DMS79 (cell line): ENCODE measurements around the gene PLGRKT.
"Not testable (repeated sequence)": the region's sequence is repeated elsewhere in the genome, so short reads cannot be mapped to it uniquely, and the experiment has no call there.

Source experiments
- DNase-seq: peaks from one replicate; lab custom pipeline; 2025; lab: John Stamatoyannopoulos, UW

The PLGRKT gene

GRCh38 chr9:5437254-5438216 is at the start of gene PLGRKT:
Gene PLGRKT, minus strand, starts transcription at chr9:5437925. Its CDS starts 5,948 bp downstream, at chr9:5431977.
- peak; percentile 88 for DNase-seq

- DNase-seq = no peak
These were observed 49.3 kb upstream of the PLGRKT start for GRCh38 chr9:5486988-5487387.

- no peak for DNase-seq
These were observed 47.8 kb upstream of the PLGRKT start for GRCh38 chr9:5485378-5486085.

GRCh38 chr9:5483306-5483705 is 45.6 kb upstream of the PLGRKT start:
- DNase-seq = no peak

GRCh38 chr9:5482194-5482593 is 44.5 kb upstream of the PLGRKT start:
- DNase-seq = no peak

- no peak for DNase-seq
These were observed 43.8 kb upstream of the PLGRKT start for GRCh38 chr9:5481322-5482040.

- DNase-seq = no peak
These were observed 43.2 kb upstream of the PLGRKT start for GRCh38 chr9:5480919-5481318.

- no peak for DNase-seq
These were observed 42.4 kb upstream of the PLGRKT start for GRCh38 chr9:5479994-5480694.

- no peak for DNase-seq
These were observed 40.5 kb upstream of the PLGRKT start for GRCh38 chr9:5478206-5478605.

GRCh38 chr9:5475611-5476010 is 37.9 kb upstream of the PLGRKT start:
- DNase-seq = not testable (repeated sequence)

- DNase-seq = no peak
These were observed 33.1 kb upstream of the PLGRKT start for GRCh38 chr9:5470816-5471215.

GRCh38 chr9:5470122-5470521 is 32.4 kb upstream of the PLGRKT start:
- DNase-seq = no peak

- no peak for DNase-seq
These were observed 31.1 kb upstream of the PLGRKT start for GRCh38 chr9:5468850-5469249.

GRCh38 chr9:5466766-5467165 is 29.0 kb upstream of the PLGRKT start:
- no peak for DNase-seq

GRCh38 chr9:5466005-5466404 is 28.3 kb upstream of the PLGRKT start:
- no peak for DNase-seq

- not testable (repeated sequence) for DNase-seq
These were observed 27.2 kb upstream of the PLGRKT start for GRCh38 chr9:5464831-5465330.

GRCh38 chr9:5460157-5460556 is 22.4 kb upstream of the PLGRKT start:
- no peak for DNase-seq

GRCh38 chr9:5459289-5459829 is 21.6 kb upstream of the PLGRKT start:
- DNase-seq = no peak

- DNase-seq = no peak
These were observed 17.5 kb upstream of the PLGRKT start for GRCh38 chr9:5455181-5455580.

- DNase-seq = no peak
These were observed 15.9 kb upstream of the PLGRKT start for GRCh38 chr9:5453673-5454072.

- no peak for DNase-seq
These were observed 15.3 kb upstream of the PLGRKT start for GRCh38 chr9:5453004-5453403.
